HCT116 (cell line): ENCODE measurements around the gene STK4. TPM values are rescaled to one million over a fixed set of nuclear protein-coding genes. Genes with fewer than 3 reads are reported as not detected.
"Not testable (repeated sequence)": the region's sequence is repeated elsewhere in the genome, so short reads cannot be mapped to it uniquely, and the experiment has no call there.

Source experiments
- ATAC-seq: fragments of 200-7000 bp; cut with Tn5 transposase; 2 replicates; pipeline ENCODE4 v1.9.1; 2020; ENCODE audit warnings: mild to moderate bottlenecking, moderate library complexity
- BruUV-seq: library from RNA; stranded (reverse); fragments of 400-500 nt; replicated peaks from 2 replicates; lab custom pipeline; 2021; lab: Mats Ljungman, UMichigan
- CTCF ChIA-PET: fragments of 300-600 bp; sonication (Branson Sonifier 250); formaldehyde crosslinking; loops from one replicate; lab custom pipeline; 2021; ENCODE audit warnings: antibody characterized with exemption; lab: Charles Lee
- POLR2A ChIA-PET: fragments of 300-600, 350-600 bp; sonication (Branson Sonifier 250); formaldehyde crosslinking; loops from one replicate; lab custom pipeline; 2021; ENCODE audit warnings: antibody characterized with exemption; lab: Charles Lee
- RAD21 ChIA-PET, 2 experiments: fragments of 300-600 bp; sonication (Branson Sonifier 250); formaldehyde crosslinking; loops; one replicate each; lab custom pipeline; 2023; ENCODE audit warnings: low total read pairs in 2 of 2; ENCODE audit not compliant: uncharacterized antibody in 2 of 2, unreplicated experiment in 2 of 2, low non-redundant PET in 1 of 2; lab: Charles Lee
- DNase-seq: peaks from one replicate; pipeline ENCODE4 v3.0.0-alpha.2; 2010; ENCODE audit warnings: low read depth, low spot score
- H2AFZ ChIP-seq: fragments of 200-600 bp; shearing (Covaris generic), sonication (generic); 2 replicates; pipeline ENCODE4 v1.6.1; 2017; ENCODE audit warnings: low read depth, mixed run types, mixed read lengths, antibody characterized with exemption, low read length; ENCODE audit not compliant: poor library complexity, severe bottlenecking
- H3K27ac ChIP-seq: 2 replicates; pipeline ENCODE4 v1.5.1; 2012; ENCODE audit warnings: low read depth, low read length
- H3K27me3 ChIP-seq: fragments of 200-600 bp; sonication (generic); 2 replicates; pipeline ENCODE4 v1.6.1; 2016; ENCODE audit warnings: mixed run types, low read length, mixed read lengths; ENCODE audit not compliant: insufficient read depth
- H3K36me3 ChIP-seq, 2 experiments: fragments of 200-500 bp in 1 of 2; fragments of 200-600 bp in 1 of 2; sonication (Bioruptor generic) in 1 of 2; sonication (generic) in 1 of 2; 2 replicates each; pipeline versions ENCODE4 v1.5.1 to v1.6.1; 2014 to 2016; ENCODE audit warnings: low read length in 2 of 2, inconsistent platforms in 1 of 2, mixed read lengths in 1 of 2, mixed run types in 1 of 2; ENCODE audit not compliant: insufficient read depth in 2 of 2, control insufficient read depth in 1 of 2
- H3K4me1 ChIP-seq, 2 experiments: fragments of 200-600 bp in 1 of 2; sonication (generic) in 1 of 2; 2 replicates each; pipeline versions ENCODE4 v1.5.1 to v1.6.1; 2012 to 2017; ENCODE audit warnings: low read length in 2 of 2, inconsistent platforms in 1 of 2, mild to moderate bottlenecking in 1 of 2, mixed read lengths in 1 of 2, mixed run types in 1 of 2, moderate library complexity in 1 of 2; ENCODE audit not compliant: insufficient read depth in 2 of 2, control insufficient read depth in 1 of 2
- H3K4me2 ChIP-seq: fragments of 200-600 bp; sonication (generic); 2 replicates; pipeline ENCODE4 v1.6.1; 2017; ENCODE audit warnings: mixed run types, low read length, mixed read lengths
- H3K4me3 ChIP-seq, 2 experiments: fragments of 200-600 bp in 1 of 2; sonication (generic) in 1 of 2; replicated peaks in 1 of 2; 2 replicates each; pipeline ENCODE4 v1.5.1; 2011 to 2016; ENCODE audit warnings: low read length in 2 of 2, control low read depth in 1 of 2, low read depth in 1 of 2, mild to moderate bottlenecking in 1 of 2, mixed read lengths in 1 of 2, mixed run types in 1 of 2
- H3K79me2 ChIP-seq: fragments of 200-600 bp; sonication (generic); 2 replicates; pipeline ENCODE4 v1.6.1; 2017; ENCODE audit warnings: mild to moderate bottlenecking, mixed run types, low read length, moderate library complexity, mixed read lengths; ENCODE audit not compliant: insufficient read depth
- H3K9ac ChIP-seq: fragments of 200-600 bp; sonication (generic); 2 replicates; pipeline ENCODE4 v1.6.1; 2016; ENCODE audit warnings: low read length, mixed read lengths
- H3K9me2 ChIP-seq: fragments of 200-600 bp; sonication (generic), shearing (Covaris generic); 2 replicates; pipeline ENCODE4 v1.6.1; 2017; ENCODE audit warnings: mixed run types, mild to moderate bottlenecking, moderate library complexity; ENCODE audit not compliant: insufficient read depth
- H3K9me3 ChIP-seq, 2 experiments: fragments of 200-500 bp in 1 of 2; fragments of 200-600 bp in 1 of 2; sonication (Bioruptor generic) in 1 of 2; sonication (generic) in 1 of 2; 2 replicates each; pipeline ENCODE4 v1.6.1; 2014 to 2017; ENCODE audit warnings: low read length in 2 of 2, mixed read lengths in 2 of 2, inconsistent platforms in 1 of 2, low read depth in 1 of 2, mild to moderate bottlenecking in 1 of 2, mixed run types in 1 of 2, moderate library complexity in 1 of 2; ENCODE audit not compliant: control insufficient read depth in 1 of 2, insufficient read depth in 1 of 2
- H4K20me1 ChIP-seq: fragments of 200-600 bp; sonication (generic), shearing (Covaris generic); 2 replicates; pipeline ENCODE4 v1.6.1; 2017; ENCODE audit warnings: mixed run types, mild to moderate bottlenecking, moderate library complexity; ENCODE audit not compliant: insufficient read depth
- CEBPB ChIP-seq: IDR thresholded peaks from 2 replicates; pipeline ENCODE4 v1.6.1; 2012; ENCODE audit warnings: low read depth
- EGR1 ChIP-seq: IDR thresholded peaks from 2 replicates; pipeline ENCODE4 v1.6.1; 2012; ENCODE audit warnings: low read depth
- MAX ChIP-seq: IDR thresholded peaks from 2 replicates; pipeline ENCODE4 v1.6.1; 2012
- POLR2A ChIP-seq: IDR thresholded peaks from 2 replicates; pipeline ENCODE4 v1.7.0; 2011; ENCODE audit warnings: borderline replicate concordance; ENCODE audit not compliant: insufficient read depth, insufficient read length; ENCODE audit errors: extremely low read depth
- intact Hi-C: fragments of 100-400 bp; cut with micrococcal nuclease; formaldehyde crosslinking; loops from 2 replicates; pipeline ENCODE4 v1.10.0; 2022
- total RNA-seq: library from RNA; stranded (reverse); gene quantifications from one replicate; pipeline ENCODE4 v1.2.1, GENCODE V29; 2021; ENCODE audit not compliant: unreplicated experiment

Gene STK4
- total RNA-seq, 1 experiment from 2014 or later = 45.4 TPM

- H3K9me3 ChIP-seq, H3K9me2 ChIP-seq, H3K9ac ChIP-seq, ATAC-seq, H2AFZ ChIP-seq, H3K4me2 ChIP-seq, intact Hi-C loops, DNase-seq, BruUV-seq, H4K20me1 ChIP-seq, RAD21 ChIA-PET, H3K27me3 ChIP-seq, POLR2A ChIA-PET, H3K36me3 ChIP-seq, H3K27ac ChIP-seq, H3K4me3 ChIP-seq: not testable (repeated sequence)
- Histone ChIP-seq H3K79me2 (peaks cover 12% of the 10 kb centered on the region), H3K4me1 (peaks cover 13 to 19% of the 10 kb centered on the region in 2 experiments)
- CTCF ChIA-PET = interaction anchor here (1.2 to 2.2 kb wide), 2 partner anchors 82 to 216 kb away, joined by 3 to 15 read pairs; no protein-coding TSS in a partner anchor
Measured at GRCh38 chr20:45014131-45014530, 47.8 kb downstream of the STK4 start.

- TF ChIP-seq CEBPB = no peak
- no peak for TF ChIP-seq EGR1
- no peak for TF ChIP-seq POLR2A
- no peak for TF ChIP-seq MAX
- no peaks in the 10 kb centered on the region for H3K36me3 ChIP-seq
- POLR2A ChIA-PET = no interaction called here
- H3K4me2 ChIP-seq = no peak overlapping the region
- intact Hi-C loops = no loop called here
- H3K9ac ChIP-seq = no peak overlapping the region
- ATAC-seq (no peak), DNase-seq (no peak)
- H3K27ac ChIP-seq = no peak overlapping the region
- H3K4me3 ChIP-seq = no peak overlapping the region
- no peak overlapping the region for H2AFZ ChIP-seq
- RAD21 ChIA-PET = no interaction called here
- H3K79me2 ChIP-seq = peaks cover 8% of the 10 kb centered on the region
- no peaks in the 10 kb centered on the region for H4K20me1 ChIP-seq
- BruUV-seq = no TSS peak
- peaks cover 13 to 19% of the 10 kb centered on the region in 2 experiments for H3K4me1 ChIP-seq
- no peaks in the 10 kb centered on the region for H3K9me3 ChIP-seq
- no peaks in the 10 kb centered on the region for H3K27me3 ChIP-seq
- no peaks in the 10 kb centered on the region for H3K9me2 ChIP-seq
- CTCF ChIA-PET = interaction anchor here (1.2 kb wide), 1 partner anchor 215 kb away, joined by 3 read pairs; no protein-coding TSS in a partner anchor
Measured at GRCh38 chr20:45014671-45015415, 48.5 kb downstream of the STK4 start.
